Astrocyte of the spinal cord (primary cell): Measurements from ENCODE around the gene PLEKHA7.
"Not testable (repeated sequence)": the region's sequence is repeated elsewhere in the genome, so short reads cannot be mapped to it uniquely, and the experiment has no call there.

Experiments
- DNase-seq: peaks from one replicate; pipeline ENCODE4 v3.0.0; 2011; ENCODE audit warnings: low read depth, low spot score
- H3K4me3 ChIP-seq: 2 replicates; pipeline ENCODE4 v1.5.1; 2011; ENCODE audit warnings: low read depth, mild to moderate bottlenecking, low read length, moderate library complexity
- in situ Hi-C: cut with HindIII; loops from 2 replicates; pipeline ENCODE4 v1.10.0; 2017; ENCODE audit warnings: low sequenced_read_pairs
- TF ChIP-seq, protein P1 (sequence below): IDR thresholded peaks from 2 replicates; pipeline ENCODE4 v1.5.1; 2012; ENCODE audit warnings: low read depth, mild to moderate bottlenecking, low read length, inconsistent platforms

The PLEKHA7 gene

DNA sequence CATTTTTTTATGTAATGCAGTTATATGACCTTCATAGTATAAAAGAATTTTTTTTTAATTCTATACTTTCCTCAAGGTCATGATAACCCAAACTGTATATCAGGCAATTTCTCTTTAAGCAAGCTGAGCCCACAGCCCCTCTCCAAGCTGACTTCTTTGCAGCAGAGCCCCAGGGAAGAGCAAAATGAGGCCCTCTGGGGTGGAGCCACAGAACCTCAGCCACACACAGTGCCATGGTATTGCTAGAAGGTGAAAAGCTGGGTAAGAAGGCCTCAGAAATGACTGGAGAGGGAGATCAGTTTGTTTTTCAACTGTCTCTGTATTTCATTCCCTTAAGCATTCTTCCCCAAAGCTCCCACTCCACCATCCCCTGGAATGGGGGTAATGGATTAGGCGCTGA is 108.8 kb downstream of the PLEKHA7 start:
- DNase-seq: no peak
- TF ChIP-seq, protein P1, sequence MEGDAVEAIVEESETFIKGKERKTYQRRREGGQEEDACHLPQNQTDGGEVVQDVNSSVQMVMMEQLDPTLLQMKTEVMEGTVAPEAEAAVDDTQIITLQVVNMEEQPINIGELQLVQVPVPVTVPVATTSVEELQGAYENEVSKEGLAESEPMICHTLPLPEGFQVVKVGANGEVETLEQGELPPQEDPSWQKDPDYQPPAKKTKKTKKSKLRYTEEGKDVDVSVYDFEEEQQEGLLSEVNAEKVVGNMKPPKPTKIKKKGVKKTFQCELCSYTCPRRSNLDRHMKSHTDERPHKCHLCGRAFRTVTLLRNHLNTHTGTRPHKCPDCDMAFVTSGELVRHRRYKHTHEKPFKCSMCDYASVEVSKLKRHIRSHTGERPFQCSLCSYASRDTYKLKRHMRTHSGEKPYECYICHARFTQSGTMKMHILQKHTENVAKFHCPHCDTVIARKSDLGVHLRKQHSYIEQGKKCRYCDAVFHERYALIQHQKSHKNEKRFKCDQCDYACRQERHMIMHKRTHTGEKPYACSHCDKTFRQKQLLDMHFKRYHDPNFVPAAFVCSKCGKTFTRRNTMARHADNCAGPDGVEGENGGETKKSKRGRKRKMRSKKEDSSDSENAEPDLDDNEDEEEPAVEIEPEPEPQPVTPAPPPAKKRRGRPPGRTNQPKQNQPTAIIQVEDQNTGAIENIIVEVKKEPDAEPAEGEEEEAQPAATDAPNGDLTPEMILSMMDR: no peak
- in situ Hi-C loops: no loop called here
- H3K4me3 ChIP-seq: no peak overlapping the region

DNA sequence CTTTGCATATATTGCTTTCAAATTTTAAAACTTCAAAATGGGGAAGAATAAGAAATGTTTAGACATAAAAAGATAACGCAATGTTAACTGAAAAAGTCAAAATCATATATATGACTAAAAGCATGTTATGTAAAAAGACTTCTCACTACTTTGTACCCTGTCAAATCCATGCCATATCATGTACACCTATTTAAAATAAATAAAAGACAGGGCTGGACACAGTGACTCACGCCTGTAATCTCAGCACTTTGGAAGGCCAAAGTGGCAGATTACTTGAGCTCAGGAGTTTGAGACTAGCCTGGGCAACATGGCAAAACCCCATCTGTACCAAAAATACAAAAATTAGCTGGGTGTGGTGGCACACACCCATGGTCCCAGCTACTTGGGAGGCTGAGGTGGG is 109.5 kb downstream of the PLEKHA7 start:
- H3K4me3 ChIP-seq, in situ Hi-C loops, DNase-seq: not testable (repeated sequence)

DNA sequence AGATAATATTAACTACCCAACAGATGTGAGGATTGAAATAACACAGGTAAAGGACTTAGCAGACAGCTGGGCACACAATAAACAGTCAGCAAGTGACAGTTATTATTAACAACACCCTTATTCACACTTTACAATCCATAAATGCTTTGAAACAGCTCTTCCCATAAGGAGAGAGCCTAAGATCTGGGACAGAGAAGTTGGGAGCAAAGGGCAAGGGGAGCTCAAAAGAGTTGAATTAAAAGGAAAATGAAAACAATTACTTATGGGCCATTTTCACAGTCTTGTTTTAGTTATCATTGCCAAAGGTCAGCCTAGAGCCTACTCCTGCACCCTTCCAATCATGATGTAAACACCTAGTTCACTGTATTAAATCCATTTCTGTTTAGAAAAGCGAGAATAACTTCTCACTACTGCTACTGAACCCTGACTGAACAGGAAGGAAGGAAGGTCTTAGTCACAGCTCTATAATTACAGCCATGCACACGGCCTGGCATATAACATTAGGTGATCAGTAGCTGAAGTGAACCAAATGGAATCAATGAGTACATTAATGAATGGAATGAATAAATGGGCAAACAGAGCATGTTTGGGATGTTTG is 111.3 kb downstream of the PLEKHA7 start:
- no peak for DNase-seq
- H3K4me3 ChIP-seq: no peak overlapping the region
- in situ Hi-C loops: no loop called here
- TF ChIP-seq, protein P1: no peak

DNA sequence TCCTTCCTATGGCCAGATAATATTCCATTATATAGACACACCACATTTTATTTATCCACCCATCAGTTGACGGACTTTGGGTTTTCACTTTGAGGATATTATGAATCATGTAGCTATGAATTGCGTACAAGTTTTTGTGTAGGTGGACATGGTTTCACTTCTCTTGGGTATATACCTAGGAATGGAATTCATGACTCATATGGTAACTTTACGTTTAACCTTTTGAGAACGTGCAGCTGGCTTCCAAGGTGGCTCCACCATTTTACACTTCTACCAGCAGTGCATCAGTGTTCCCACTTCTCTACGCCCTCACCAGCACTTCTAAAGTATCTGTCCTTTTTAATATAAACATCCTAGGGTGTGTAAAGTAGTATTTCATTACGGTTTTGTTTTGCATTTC is 112.0 kb downstream of the PLEKHA7 start:
- in situ Hi-C loops: no loop called here
- peak; percentile 15 for DNase-seq
- no peak overlapping the region for H3K4me3 ChIP-seq
- TF ChIP-seq, protein P1: no peak

DNA sequence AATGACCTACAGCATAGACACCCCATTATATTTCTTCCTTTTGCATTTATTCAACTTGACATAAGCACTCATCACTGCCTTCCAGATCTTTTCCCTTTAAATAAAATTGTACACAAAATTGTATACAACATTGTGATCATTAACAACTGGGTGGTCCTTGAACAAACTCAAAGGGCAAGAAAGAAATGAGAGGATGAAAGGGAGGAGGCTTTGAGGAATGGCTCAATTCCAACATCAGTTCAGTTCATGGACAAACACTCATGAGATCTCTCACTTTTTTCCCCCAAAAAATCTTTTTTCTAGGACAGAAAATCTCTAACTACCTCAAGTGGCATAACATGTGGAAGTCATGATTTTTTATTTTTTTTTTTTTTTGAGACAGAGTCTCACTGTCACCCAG is 113.7 kb downstream of the PLEKHA7 start:
- no peak overlapping the region for H3K4me3 ChIP-seq
- TF ChIP-seq, protein P1: no peak
- in situ Hi-C loops: no loop called here
- DNase-seq: no peak

DNA sequence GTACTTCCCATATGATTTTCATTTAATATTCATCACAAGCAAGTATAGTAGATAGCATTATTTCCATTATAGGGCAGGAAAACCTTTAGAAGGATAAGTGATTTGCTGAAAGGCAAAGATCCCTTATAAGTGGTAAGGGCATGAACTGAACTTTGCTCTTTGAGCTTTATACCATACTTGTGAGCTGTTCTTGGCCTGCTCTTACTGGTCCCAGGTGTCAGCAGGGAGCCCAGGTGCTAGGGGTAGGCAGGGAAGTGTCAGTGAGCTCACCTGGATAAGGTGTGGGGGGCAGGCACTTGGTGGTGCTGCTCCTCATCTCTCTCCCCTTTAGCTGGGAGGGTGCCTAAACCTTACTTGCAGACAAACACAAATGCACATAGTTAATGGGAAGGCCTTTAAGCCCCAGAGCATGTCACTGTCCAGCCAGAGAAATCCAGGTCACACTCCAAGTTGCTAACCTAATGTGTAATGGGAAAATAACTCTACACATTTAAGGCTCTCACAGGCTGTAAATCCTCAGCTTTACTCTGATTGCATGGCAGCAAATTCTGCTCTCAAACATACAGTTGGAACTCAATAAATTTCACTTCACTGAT is 114.4 kb downstream of the PLEKHA7 start:
- in situ Hi-C loops: no loop called here

More for the DNA sequence above, 114.4 kb downstream of the PLEKHA7 start:
- TF ChIP-seq, protein P1: no peak
- no peak for DNase-seq
- H3K4me3 ChIP-seq: no peak overlapping the region
